Peyer's patch (tissue), 4 donors: ENCODE results near the gene CCDC150. TPM values are rescaled to one million over a fixed set of nuclear protein-coding genes. Genes with fewer than 3 reads are reported as not detected.
A peak's percentile ranks its signal among the peaks of the same experiment; 100 is the strongest.

Experiments
- DNase-seq, 3 donors: peaks; one replicate each; pipeline ENCODE4 v3.0.0-alpha.2; 2017 to 2019
- H3K27ac ChIP-seq, 4 donors: fragments of 200-600 bp; sonication (generic); one replicate each; pipeline ENCODE4 v1.5.1; 2016 to 2019
- H3K27me3 ChIP-seq, 2 donors: fragments of 200-600 bp; sonication (generic); one replicate each; pipeline ENCODE4 v1.5.1; 2019
- H3K36me3 ChIP-seq, 3 donors: fragments of 200-600 bp; sonication (generic); one replicate each; pipeline ENCODE4 v1.5.1; 2016 to 2019
- H3K4me1 ChIP-seq, 4 donors: fragments of 200-600 bp; sonication (generic); one replicate each; pipeline ENCODE4 v1.5.1; 2016 to 2019
- H3K4me3 ChIP-seq, 4 donors: fragments of 200-600 bp; sonication (generic); 1 replicate in 3 of 4; 2 replicates in 1 of 4; pipeline ENCODE4 v1.5.1; 2016 to 2019; ENCODE audit warnings: mild to moderate bottlenecking in 1 of 4
- H3K9me3 ChIP-seq, 4 donors: fragments of 200-600 bp; sonication (generic); one replicate each; pipeline ENCODE4 v1.5.1; 2016 to 2019; ENCODE audit warnings: mild to moderate bottlenecking in 1 of 4
- POLR2A ChIP-seq, 2 donors: fragments of 450-650 bp; IDR thresholded peaks; one replicate each; pipeline ENCODE4 v1.5.1; 2017; ENCODE audit warnings: antibody characterized with exemption in 2 of 2, mild to moderate bottlenecking in 2 of 2, moderate library complexity in 2 of 2
- total RNA-seq, 4 donors: library from RNA; depleted of rRNA; stranded (reverse); fragments of >200 nt; gene quantifications; one replicate each; pipeline ENCODE4 v1.1.0, GENCODE V29; 2016
- TF ChIP-seq, protein P1 (sequence below), 6 experiments: fragments of 450-650 bp in 4 of 6; fragments of 200-600 bp in 2 of 6; sonication (generic) in 1 of 6; IDR thresholded peaks; one replicate each; pipeline ENCODE4 v1.5.1; 2017 to 2019; ENCODE audit warnings: antibody characterized with exemption in 6 of 6, mild to moderate bottlenecking in 3 of 6, moderate library complexity in 1 of 6

The CCDC150 gene
- total RNA-seq, 4 donors from 2014 or later, result 3.9 to 69.3 (median 13.6) TPM

GRCh38 chr2:196718419-196719109, 79.0 kb downstream of the CCDC150 start:
- Histone ChIP-seq H3K4me1 (no peaks in the 10 kb centered on the region), H3K27me3 (no peaks in the 10 kb centered on the region), H3K4me3 (no peak overlapping the region), H3K36me3 (no peaks in the 10 kb centered on the region), H3K9me3 (no peaks in the 10 kb centered on the region), H3K27ac (no peak overlapping the region)
- DNase-seq, result no peak
- no peak for TF ChIP-seq POLR2A (IDR thresholded peaks at IDR 0.05)
- TF ChIP-seq, protein P1, sequence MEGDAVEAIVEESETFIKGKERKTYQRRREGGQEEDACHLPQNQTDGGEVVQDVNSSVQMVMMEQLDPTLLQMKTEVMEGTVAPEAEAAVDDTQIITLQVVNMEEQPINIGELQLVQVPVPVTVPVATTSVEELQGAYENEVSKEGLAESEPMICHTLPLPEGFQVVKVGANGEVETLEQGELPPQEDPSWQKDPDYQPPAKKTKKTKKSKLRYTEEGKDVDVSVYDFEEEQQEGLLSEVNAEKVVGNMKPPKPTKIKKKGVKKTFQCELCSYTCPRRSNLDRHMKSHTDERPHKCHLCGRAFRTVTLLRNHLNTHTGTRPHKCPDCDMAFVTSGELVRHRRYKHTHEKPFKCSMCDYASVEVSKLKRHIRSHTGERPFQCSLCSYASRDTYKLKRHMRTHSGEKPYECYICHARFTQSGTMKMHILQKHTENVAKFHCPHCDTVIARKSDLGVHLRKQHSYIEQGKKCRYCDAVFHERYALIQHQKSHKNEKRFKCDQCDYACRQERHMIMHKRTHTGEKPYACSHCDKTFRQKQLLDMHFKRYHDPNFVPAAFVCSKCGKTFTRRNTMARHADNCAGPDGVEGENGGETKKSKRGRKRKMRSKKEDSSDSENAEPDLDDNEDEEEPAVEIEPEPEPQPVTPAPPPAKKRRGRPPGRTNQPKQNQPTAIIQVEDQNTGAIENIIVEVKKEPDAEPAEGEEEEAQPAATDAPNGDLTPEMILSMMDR (IDR thresholded peaks at IDR 0.05), result no peak

DNA sequence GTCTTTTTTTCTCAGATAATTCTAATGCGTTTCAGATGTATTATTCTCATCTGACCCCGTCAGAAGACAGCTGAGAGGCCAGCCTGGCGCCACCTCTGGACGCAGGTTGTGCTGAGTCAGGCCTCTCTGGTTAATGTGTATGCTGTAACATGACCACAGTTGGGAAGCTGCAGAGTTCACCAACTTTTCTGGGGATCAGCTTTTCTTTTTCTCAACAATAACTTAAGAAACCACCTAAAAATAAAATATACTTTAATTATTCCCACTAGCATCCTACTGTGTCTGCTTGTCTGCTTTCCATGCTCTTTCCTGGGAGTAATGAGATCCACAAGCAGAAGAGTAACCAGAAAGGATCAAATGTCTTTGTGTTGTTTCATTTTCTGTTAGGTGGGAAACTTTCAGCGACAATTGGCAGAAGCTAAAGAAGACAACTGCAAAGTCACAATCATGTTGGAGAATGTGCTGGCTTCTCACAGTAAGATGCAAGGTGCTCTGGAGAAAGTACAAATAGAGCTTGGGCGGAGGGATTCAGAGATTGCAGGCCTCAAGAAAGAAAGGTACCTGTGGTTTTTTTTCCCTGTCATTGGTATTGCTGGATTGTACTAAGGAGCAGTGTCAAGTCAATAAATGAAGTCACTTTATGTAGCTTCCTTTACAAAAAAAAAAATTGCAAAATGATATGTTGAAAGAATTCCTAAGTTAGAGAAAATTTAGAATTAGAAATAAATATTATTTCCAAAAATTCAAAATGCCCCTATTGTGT, 79.8 kb downstream of the CCDC150 start:
- TF ChIP-seq POLR2A (IDR thresholded peaks at IDR 0.05), result no peak
- TF ChIP-seq, protein P1 (IDR thresholded peaks at IDR 0.05), result peak in 2 of 6 experiments; percentile 6 to 21
- Histone ChIP-seq H3K27ac (no peak overlapping the region), H3K4me3 (no peak overlapping the region), H3K27me3 (no peaks in the 10 kb centered on the region), H3K36me3 (no peaks in the 10 kb centered on the region), H3K4me1 (no peaks in the 10 kb centered on the region), H3K9me3 (no peaks in the 10 kb centered on the region)
- peak in 2 of 3 donors; percentile 54 to 63 for DNase-seq

DNA sequence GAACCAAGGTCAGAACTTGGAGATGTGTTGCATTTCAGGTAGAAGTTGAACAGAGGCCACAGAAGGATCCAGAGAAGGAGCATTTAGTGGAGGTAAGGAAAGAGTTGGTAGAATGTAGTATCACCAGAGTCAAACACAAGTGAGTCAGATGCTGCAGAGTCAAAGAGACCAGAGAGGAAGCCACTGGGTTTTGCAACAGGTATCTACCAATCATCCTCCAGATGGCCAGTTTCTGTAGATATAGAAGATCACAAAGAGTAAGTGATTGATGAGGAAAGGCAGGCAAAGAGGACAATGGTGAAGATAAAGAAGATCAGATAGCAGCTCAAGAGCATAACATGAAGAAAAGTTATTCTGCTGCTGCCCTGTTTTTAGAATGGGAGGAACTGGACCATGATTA, 84.1 kb downstream of the CCDC150 start:
- Histone ChIP-seq H3K4me3 (no peak overlapping the region), H3K9me3 (no peaks in the 10 kb centered on the region), H3K27ac (no peak overlapping the region), H3K4me1 (no peaks in the 10 kb centered on the region), H3K36me3 (no peaks in the 10 kb centered on the region), H3K27me3 (no peaks in the 10 kb centered on the region)
- DNase-seq, result no peak
- no peak for TF ChIP-seq POLR2A (IDR thresholded peaks at IDR 0.05)
- TF ChIP-seq, protein P1 (IDR thresholded peaks at IDR 0.05), result no peak

- DNase-seq, result no peak
- H3K27me3 ChIP-seq, result no peaks in the 10 kb centered on the region
- H3K4me1 ChIP-seq, result no peaks in the 10 kb centered on the region
- no peaks in the 10 kb centered on the region for H3K9me3 ChIP-seq
- H3K36me3 ChIP-seq, result no peaks in the 10 kb centered on the region
- H3K4me3 ChIP-seq, result no peak overlapping the region
- H3K27ac ChIP-seq, result no peak overlapping the region
- no peak for TF ChIP-seq POLR2A (IDR thresholded peaks at IDR 0.05)
- TF ChIP-seq, protein P1 (IDR thresholded peaks at IDR 0.05), result no peak
Observed at GRCh38 chr2:196725218-196725617, 85.7 kb downstream of the CCDC150 start.

DNA sequence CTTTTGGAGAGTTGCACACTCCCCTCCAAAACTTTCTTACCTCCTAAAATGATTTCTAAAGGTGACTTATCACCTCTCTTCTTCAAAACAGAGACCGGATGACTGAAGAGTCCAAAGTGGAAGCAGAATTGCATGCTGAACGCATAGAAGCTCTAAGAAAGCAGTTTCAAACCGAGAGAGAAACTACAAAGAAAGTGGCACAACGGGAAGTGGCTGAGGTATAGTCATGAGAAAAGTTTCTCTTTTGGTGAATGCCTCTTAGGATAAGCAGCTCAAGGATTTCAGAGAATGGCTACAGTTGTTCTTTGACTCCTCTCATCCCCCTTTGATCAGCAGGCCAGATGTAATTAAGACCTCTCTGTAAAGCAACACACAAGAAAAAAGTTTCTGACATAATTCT, 86.4 kb downstream of the CCDC150 start:
- Histone ChIP-seq H3K36me3 (no peaks in the 10 kb centered on the region), H3K27ac (no peak overlapping the region)

More for the DNA sequence above, 86.4 kb downstream of the CCDC150 start:
- DNase-seq, result no peak
- TF ChIP-seq, protein P1 (IDR thresholded peaks at IDR 0.05), result no peak
- TF ChIP-seq POLR2A (IDR thresholded peaks at IDR 0.05), result no peak
- H3K27me3 ChIP-seq, result no peaks in the 10 kb centered on the region
- no peaks in the 10 kb centered on the region for H3K4me1 ChIP-seq
- H3K4me3 ChIP-seq, result no peak overlapping the region
- H3K9me3 ChIP-seq, result no peaks in the 10 kb centered on the region
